VCaP (cell line): ENCODE results near the gene BRAT1.

ENCODE experiments used
- H3K27ac ChIP-seq: fragments of 450-650 bp; 2 replicates; pipeline ENCODE4 v1.5.1; 2017
- CTCF ChIP-seq: fragments of 450-650 bp; conservative IDR thresholded peaks from 2 replicates; pipeline ENCODE4 v1.5.1; 2017; ENCODE audit warnings: mild to moderate bottlenecking, moderate library complexity

BRAT1 gene

GRCh38 chr7:2497500-2498336 lies 57.6 kb downstream of the BRAT1 start:
- no peak for TF ChIP-seq CTCF
- no peak overlapping the region for H3K27ac ChIP-seq

- no peak overlapping the region for H3K27ac ChIP-seq
- TF ChIP-seq CTCF, result no peak
Observed at GRCh38 chr7:2497065-2497464, 58.3 kb downstream of the BRAT1 start.

GRCh38 chr7:2496375-2496774 lies 58.9 kb downstream of the BRAT1 start:
- TF ChIP-seq CTCF, result no peak
- H3K27ac ChIP-seq, result no peak overlapping the region

GRCh38 chr7:2495418-2496299 lies 59.7 kb downstream of the BRAT1 start:
- H3K27ac ChIP-seq, result no peak overlapping the region

GRCh38 chr7:2494191-2495130 lies 60.9 kb downstream of the BRAT1 start:
- no peak overlapping the region for H3K27ac ChIP-seq
- no peak for TF ChIP-seq CTCF

More at GRCh38 chr7:2495418-2496299, 59.7 kb downstream of the BRAT1 start:
- TF ChIP-seq CTCF, result no peak

GRCh38 chr7:2493205-2494164 lies 61.8 kb downstream of the BRAT1 start:
- no peak for TF ChIP-seq CTCF
- no peak overlapping the region for H3K27ac ChIP-seq
